ENCODE data around the gene PPM1L.

PPM1L gene

DNA sequence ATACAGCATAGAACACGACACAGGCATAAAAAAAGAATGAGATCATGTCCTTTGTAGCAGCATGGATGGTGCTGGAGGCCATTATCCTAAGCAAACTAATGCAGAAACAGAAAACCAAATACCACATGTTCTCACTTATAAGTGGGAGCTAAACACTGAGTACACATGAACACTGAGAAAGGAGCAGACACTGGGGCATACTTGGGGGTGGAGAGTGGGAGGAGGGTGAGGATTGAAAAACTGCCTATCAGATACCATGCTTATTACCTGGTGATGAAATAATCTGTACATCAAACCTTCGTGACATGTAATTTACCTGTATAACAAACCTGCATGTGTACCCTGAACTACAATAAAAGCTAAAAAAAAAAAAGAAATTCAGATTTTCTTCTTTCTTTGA lies 100.4 kb downstream of the PPM1L start:
- no peak for DNase-seq (ENCODE audit: low spot score)

GRCh38 chr3:160857476-160858119 lies 101.6 kb downstream of the PPM1L start:
- no peak for DNase-seq (ENCODE audit: low spot score)

DNA sequence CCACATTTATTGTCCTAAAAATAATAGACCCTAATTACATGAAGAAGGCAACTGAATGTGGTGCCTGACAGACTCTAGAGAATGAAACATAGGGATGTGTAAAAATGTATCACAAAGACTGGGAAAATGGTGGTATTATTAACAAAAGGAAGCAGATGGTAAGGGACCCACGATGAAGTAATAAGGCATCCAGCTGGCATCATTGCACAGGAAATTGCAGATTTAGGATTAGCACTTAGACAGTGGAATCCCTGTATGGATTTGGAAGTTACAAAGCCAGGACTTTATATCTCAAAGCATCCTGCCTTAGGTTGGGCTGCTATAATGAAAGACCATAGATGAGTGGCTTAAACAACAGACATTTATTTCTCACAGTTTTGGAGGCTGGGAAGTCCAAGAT lies 104.3 kb downstream of the PPM1L start:
- DNase-seq (ENCODE audit: low spot score), result no peak

GRCh38 chr3:160869825-160870224 lies 113.8 kb downstream of the PPM1L start:
- DNase-seq (ENCODE audit: low spot score), result no peak

GRCh38 chr3:160870327-160870726 lies 114.3 kb downstream of the PPM1L start:
- no peak for DNase-seq (ENCODE audit: low spot score)

DNA sequence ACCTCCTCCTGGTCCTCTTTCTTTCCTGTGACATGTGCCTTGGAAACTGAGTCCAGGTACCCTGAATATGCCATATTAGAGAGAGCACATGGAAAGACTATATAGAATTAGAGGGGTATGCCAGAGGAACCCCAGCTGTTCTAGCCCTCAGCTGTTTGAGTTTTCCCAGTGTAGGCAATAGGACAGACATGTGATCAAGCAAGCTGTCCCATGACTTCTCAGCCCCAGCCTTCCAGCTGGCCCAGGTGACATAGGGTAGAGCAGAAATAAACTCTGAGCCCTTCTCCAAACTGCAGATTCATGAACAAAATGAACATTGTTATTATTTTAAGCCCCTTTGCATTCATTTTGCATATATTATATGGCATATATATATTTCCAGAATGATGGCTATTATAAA lies 118.7 kb downstream of the PPM1L start:
- no peak for DNase-seq (ENCODE audit: low spot score)

- no peak for DNase-seq (ENCODE audit: low spot score)
Measured at GRCh38 chr3:160876643-160877042, 120.6 kb downstream of the PPM1L start.

DNA sequence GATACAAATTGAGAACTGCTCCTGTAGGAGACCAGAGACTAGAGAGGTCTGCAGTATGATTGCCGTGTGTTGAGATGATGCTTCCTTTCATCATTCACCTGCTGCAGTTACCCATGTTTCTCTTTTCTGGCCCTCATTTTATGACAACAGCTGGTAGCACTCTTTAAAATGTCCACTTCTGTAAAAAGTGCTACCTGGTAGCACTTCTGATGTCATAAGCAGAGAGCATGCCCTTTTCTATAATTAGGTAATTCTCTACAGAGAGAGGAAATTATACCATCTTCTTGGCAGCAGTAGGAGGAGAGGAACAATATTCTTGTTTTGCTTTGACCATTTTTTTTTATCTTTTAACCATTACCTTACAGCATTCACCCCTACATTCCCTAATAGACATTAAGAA lies 123.8 kb downstream of the PPM1L start:
- no peak for DNase-seq (ENCODE audit: low spot score)

GRCh38 chr3:160883373-160883772 lies 127.3 kb downstream of the PPM1L start:
- no peak for DNase-seq (ENCODE audit: low spot score)

- DNase-seq (ENCODE audit: low spot score), result no peak
Measured at GRCh38 chr3:160885791-160886286, 129.8 kb downstream of the PPM1L start.

GRCh38 chr3:160886421-160886820 lies 130.4 kb downstream of the PPM1L start:
- no peak for DNase-seq (ENCODE audit: low spot score)

DNA sequence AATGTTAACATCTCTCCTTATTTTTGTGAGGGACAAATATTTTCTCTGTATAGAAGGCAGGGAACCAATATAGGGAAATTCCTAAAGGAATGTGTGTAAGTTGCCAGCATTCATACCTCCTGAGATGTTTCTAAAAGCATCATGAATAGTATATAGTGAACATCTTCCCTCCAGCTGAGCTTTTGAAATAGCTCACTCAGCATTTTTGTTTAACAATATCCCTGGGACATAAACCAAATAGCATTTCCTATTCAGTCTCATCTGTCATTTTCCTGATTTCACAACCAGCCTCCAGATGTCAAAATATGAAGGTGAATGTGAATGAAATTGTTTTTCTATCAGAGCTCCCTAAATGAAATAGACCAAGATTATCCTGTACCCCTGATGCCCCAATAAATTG lies 137.2 kb downstream of the PPM1L start:
- DNase-seq (ENCODE audit: low spot score), result no peak

- DNase-seq (ENCODE audit: low spot score), result no peak
Measured at GRCh38 chr3:160904691-160905090, 148.7 kb downstream of the PPM1L start.

GRCh38 chr3:160906646-160907045 lies 150.6 kb downstream of the PPM1L start:
- no peak for DNase-seq (ENCODE audit: low spot score)

- DNase-seq (ENCODE audit: low spot score), result no peak
Measured at GRCh38 chr3:160909917-160910316, 153.9 kb downstream of the PPM1L start.

DNA sequence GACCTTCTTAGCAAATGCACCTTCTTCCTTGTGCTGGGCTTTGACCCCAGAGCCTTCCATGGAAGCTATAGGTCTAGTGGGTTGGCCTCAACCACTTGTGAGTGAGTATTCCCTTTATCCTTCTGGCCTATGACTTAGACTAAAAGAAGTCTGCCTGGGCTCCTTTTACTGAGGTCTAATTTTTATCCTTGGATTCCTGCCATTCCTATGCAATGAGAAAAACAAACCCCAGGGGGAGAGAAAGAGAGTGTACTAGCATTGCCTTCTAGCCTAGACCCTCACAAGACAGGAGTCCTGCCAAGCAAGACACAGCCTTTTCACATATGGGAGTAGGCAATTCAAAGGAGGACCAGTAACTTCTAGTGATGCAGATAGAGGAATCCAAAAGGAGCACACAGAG lies 155.4 kb downstream of the PPM1L start:
- DNase-seq (ENCODE audit: low spot score), result no peak

GRCh38 chr3:160916472-160916871 lies 160.4 kb downstream of the PPM1L start:
- no peak for DNase-seq (ENCODE audit: low spot score)

DNA sequence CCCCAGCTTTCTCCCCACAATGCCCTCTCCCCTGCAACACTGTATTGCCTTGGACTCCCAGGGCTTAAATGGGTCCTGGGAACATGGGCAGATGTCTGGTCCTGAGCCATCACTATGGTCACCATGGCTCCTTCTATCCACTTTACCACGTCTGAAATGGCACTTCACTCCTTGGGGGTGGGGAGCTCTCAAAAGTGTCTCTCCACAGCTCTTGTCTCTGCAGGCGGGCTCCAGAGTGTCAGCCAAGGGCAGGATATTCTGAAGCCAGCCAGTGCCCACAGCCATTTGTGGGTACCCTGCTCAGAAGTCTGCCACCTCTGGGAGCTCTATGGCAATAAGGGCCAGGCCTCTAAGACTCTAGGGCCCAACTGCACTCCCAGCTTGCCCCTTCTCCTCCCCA lies 163.9 kb downstream of the PPM1L start:
- no peak for DNase-seq (ENCODE audit: low spot score)

- DNase-seq (ENCODE audit: low spot score), result no peak
Measured at GRCh38 chr3:160921020-160921635, 165.1 kb downstream of the PPM1L start.

- DNase-seq (ENCODE audit: low spot score), result no peak
Measured at GRCh38 chr3:160924776-160925175, 168.7 kb downstream of the PPM1L start.

DNA sequence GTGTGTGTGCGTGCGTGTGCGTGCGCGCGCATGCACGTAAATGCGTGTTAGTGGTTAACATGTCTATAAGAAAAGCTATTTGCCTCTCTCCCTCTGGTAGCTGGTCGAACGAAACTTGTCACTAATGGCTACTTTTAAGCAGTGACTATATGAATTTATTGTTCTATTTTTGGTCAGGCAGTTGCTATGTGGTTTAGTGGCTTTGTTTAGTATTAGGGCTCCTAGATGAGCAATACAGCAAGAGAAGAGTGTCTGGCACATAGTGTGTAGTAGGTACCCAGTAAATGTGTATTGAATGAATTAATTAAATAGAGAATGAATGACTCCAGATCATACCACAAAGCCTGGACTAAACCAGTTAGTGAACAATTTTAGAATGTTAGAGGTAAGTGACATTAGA lies 171.6 kb downstream of the PPM1L start:
- DNase-seq (ENCODE audit: low spot score), result no peak

- DNase-seq (ENCODE audit: low spot score), result no peak
Measured at GRCh38 chr3:160928183-160928726, 172.2 kb downstream of the PPM1L start.

- no peak for DNase-seq (ENCODE audit: low spot score)
Measured at GRCh38 chr3:160929595-160929994, 173.6 kb downstream of the PPM1L start.

GRCh38 chr3:160931474-160931873 lies 175.4 kb downstream of the PPM1L start:
- DNase-seq (ENCODE audit: low spot score), result no peak
